ENCODE results near the gene BCL2L1.

Gene BCL2L1

DNA sequence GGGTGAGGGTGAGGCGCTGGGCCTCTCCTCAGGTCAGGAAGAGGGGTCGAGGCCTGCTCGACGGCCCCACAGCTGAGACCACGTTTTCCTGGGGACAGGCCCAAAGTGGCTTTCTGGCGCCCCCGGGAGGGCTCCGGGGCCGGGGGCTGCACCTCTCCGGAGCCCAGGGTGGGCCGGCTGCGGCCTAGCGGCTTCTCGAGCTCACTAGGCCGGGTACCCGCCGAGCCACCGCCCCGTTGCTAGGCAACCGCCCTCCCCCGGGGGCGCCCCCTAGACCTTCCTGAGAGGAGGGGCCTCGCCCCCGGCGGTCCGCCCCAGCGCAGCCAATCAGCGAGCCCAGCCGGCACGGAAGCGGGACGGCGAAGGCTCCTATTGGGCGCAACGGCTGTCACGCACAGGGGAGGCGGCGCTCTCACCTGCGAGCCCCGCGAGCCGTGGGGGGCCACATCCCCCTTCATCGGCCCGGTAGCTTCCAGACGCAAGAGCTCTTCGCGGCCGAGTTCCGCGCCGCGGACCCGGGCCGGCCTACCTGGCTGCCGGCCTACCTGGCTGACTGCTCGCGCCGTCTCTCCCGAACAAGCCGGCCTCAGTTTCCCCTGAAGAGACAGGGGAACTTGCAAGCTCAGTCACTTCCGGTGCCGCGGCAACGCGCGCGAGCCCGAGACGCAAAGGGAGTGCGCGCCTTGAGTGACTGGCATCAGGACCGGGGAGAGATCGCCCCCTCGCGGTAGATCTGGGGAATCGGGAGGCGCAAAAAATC lies 831 bp upstream of the BCL2L1 start:
- ATAC-seq = peak; percentile 89 to 91

DNA sequence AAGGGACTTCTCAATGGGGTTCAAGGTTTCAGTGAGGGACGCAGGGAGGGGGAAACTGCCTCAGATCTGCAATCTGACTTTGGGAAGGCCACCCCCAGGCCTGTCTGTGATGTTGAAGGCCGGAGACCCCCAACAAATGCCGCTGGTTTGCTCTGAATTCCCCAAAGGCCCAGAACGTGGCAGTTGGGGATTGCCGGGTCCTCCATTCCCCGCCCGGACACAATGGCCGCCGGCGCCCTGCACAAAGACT lies 326 bp upstream of the BCL2L1 start:
- no peak for ATAC-seq

DNA sequence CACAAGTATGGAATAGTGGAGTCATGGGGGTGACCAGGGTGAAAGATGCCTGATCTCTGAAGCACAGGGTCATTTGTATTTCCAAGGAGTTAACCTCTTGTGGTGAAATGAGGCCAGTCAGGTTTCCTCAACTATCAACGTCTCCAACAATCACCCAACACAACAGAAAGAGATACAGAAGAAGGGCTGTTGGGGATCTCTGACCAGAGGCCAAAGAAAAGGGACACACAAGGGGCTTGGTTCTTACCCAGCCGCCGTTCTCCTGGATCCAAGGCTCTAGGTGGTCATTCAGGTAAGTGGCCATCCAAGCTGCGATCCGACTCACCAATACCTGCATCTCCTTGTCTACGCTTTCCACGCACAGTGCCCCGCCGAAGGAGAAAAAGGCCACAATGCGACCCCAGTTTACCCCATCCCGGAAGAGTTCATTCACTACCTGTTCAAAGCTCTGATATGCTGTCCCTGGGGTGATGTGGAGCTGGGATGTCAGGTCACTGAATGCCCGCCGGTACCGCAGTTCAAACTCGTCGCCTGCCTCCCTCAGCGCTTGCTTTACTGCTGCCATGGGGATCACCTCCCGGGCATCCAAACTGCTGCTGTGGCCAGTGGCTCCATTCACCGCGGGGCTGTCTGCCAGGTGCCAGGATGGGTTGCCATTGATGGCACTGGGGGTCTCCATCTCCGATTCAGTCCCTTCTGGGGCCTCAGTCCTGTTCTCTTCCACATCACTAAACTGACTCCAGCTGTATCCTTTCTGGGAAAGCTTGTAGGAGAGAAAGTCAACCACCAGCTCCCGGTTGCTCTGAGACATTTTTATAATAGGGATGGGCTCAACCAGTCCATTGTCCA lies 1.0 kb downstream of the BCL2L1 start:
- no peak for ATAC-seq

DNA sequence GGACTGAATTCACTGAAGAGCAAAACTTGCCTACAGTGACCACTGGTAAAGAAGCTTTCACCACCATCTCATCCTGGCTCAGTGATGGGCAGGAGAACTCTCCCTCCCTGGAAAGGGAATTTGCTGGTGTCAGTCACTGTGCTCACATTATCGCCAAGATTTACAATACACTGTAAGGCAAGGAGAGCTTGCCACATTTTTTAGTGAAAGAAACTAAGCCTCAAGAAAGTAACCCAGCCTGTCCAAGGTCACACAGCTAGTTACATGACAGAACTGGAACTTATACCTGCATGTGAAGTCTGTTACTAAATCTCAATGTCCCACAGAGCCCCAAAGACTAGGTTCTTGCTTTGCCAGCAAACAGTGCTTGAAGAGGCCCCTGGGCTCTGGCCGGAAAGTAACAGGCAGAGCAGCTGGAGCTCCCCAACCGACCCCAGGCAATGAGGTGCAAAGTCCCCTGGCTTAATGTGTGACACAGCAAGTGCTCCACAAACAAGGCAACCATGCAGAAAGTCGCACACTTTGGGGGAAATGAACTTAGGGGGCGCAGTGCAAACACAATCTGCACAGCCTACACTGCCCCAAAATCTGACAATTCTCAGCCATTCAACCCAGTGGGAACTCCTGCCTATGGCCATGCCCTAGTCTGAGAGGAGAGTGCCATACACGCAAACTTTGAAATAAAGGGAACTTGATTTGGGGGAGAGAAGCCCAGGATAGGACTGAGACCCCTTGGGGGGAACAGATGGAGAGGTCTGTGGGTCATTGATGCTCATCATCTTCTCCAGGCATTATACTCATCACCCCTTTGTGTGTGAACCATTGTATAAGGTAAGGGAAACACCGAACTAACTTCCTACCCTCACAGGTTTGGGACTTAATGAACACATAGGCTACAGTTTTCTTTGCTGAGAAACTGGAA lies 1.9 kb downstream of the BCL2L1 start:
- no peak for ATAC-seq

DNA sequence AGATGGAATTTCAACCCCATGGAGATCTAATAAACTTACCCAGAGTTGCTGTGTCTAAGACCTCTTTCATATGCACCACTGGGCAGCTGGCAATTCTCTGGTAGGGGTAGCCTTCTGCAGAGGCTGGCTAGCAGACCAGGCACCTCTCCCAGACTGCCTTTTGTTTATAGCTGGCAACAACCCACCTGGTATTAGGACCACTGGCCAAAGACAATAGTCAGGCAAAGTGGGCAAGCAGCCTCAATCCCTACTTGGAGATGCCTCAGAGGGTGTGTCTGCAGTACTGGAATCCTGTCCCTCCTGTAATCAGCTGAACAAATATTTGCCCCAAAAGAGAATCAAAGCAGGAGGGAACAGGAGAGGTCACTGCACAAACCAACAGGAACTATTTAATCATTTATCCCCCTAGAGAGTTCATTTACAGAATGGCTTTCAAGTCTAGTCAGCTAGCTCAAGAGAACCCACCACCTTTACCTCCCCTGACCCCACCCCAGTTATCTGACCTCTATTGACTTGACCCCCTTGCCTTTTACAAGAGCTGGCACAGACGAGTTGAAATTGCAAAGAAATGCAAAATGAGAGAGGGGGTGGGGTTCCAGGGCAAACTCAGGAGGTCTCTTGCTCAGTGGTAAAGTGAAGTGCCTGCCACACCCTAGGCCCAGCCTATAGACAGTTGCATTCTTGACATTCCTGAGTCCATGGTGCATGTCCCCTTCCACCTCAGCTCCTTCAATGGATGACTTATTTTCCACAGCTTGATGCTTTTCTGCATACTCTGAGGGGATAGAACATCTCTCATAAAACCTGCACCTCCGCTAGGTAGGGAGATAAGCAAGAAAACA lies 2.8 kb downstream of the BCL2L1 start:
- ATAC-seq = no peak

DNA sequence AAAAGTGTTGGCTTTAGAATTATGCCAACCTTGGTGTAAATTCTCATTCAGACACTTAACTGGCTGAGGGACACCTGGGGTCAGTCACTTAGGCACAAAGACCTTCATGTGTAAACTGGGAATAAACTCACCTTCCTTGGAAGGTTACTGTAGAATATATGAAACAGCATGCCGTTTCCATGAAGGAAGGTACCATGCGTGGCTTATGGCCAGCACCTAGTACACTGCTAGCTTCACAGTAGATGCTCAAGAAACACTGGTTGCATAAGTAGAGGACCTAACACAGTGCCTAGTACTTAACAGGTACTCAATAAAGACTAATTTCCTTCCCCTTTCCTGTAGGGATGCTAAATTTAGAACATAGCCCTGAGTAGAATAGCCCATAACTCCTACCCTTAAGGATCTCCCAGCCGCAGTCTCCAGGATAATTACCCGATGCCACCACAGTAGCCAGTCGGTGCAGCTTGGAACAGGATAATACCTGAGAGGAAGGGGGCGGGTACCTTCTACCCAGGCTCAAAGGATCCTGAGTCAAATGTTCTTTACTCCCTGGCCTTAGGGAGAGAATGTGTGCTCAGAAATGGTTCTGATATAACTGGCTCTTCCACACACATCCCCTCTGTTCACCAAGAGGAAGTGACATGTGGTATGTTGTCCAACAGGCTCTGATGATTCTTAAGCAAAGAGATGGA lies 3.6 kb downstream of the BCL2L1 start:
- ATAC-seq = no peak

DNA sequence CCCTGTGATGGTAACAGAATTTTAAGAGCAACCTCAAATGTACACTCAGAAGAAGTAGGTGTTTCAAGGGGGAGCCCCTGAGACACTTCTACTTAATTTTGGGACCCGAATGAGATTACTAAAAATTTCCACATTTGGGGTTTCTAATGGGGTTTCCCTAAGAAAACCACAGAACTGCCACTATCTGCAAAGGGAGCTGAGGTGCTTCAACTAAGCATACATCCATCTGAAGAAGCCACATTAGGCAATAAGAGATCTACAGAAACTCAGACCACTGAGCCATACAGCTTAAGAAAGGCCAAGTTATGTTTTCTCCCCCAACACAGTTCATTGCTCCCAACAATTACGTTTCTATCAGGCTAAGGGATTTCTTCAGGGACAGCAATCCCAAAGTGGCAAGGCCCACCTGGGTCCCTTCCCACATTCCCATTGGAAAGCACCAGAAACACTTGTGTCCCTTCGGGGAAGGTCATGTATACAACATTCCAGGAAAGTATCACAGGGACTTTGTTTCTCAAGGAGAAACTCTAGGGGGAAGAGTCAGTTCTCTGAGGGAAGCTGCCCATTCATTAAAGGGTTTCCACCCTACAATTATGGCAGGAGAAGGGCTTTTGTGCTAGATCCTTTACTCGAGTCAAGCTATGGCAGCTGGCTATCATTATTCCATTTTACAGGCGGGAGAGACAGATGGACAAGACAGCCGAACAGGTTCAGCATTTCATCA lies 5.0 kb downstream of the BCL2L1 start:
- peak; percentile 63 to 65 for ATAC-seq

DNA sequence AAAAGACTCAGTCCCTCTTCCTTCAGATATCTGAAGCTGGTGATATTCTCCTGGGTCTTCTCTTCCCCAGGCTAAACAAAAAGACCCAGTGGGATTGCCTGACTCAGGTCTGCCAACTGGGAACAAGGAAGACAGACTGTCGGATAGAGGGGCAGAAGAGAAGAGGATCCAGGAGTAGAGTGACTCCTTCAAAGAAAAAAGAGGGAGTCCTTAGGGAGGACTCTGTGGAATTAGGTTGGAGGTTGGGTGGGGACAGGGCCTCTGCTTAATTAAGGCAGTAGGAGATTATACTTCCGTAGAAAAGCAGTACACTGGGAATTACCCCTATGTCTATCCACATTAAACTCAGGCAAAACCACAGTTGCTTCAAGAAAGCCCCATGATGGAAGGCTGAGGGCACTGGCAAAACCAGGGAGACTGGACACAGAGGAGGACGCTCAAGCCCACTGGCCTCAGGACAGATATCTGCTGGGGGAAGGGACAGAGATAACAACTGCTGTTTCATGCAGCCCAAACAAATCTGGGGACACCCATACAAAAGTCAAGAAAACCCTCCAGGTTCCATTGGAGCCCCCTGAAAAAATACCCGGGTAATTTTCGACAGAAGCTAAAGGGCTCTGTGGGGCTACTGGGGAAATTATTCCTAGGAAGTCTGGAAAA lies 5.7 kb downstream of the BCL2L1 start:
- peak; percentile 12 to 28 for ATAC-seq

DNA sequence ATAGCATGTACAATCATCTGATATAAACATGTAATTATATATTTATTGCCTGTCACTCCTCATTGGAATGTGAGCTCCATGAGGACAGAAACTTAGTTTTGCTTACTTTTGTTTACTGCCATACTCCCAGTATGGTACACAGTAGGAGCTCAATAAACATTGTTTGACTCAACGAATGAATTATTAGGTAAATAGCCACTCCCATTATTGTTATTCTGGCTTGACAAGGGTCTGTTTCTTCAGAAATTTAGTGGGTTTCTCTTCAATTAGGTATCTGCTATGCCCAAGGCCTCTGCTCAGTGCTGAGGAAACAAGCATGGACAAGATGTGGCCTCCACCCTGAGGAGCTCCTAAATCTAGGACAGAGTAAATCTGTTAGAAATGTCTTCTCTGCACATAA lies 6.3 kb downstream of the BCL2L1 start:
- ATAC-seq = no peak

DNA sequence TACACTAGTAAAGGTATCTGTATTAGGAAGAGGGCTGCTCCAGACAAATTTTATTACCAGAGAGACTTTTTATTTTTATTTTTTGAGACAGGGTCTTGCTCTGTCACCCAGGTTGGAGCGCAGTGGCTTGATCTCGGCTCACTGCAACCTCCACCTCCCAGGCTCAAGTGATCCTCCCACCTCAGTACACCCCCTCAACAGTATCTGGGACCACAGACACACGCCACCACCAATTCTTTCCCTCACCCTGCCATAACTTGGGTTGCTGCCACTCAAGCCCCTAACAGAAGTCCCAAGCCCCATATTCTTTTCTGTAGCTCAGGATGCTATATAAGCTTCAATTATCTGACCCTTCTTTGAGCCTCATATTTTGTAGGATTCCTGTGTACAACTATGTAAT lies 6.9 kb downstream of the BCL2L1 start:
- ATAC-seq = no peak

DNA sequence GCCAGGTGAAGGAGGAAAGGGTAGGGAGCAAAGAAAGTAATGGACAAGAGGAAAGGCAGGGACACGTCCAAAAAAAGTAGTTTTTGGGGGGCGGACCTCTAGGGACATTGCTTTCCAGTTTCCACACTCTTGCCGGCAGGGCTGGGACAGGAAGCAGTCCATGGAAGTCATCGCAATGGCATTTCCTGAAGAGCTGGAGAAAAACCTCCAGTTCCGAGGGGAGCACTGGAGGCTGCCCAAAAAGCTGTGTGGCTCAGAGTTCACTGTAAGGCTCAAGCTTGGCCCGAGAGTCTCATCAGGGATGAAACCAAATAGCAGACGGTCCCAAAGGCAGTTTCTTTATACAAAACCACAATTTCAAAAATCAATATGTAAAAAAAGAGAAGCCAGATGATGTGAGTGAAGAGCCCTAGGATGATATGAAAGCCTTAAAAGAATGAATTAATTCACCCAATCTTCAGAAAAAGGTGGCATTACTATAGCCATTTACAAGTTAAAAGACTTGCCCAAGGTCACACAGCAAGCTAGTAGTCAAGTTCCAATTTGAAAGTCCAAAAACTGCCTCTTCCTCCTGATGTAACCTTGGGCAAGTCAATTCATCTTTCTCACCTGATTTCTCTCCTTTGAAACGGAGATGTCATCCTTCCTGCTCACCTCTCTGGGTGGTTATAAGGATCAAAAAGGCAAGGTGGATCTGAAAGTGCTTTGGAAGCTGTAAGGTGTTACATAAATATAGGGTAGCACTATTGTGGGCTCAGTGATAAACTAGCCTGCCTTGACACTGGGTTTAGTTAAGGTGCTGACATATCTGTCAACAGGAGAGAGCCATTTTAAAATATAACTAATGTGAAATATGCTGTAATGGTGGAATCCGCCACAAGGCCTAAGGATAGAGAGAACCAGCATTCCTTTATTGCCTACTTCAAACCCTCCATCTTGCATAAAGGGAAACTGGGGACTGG lies 9.1 kb downstream of the BCL2L1 start:
- ATAC-seq = no peak

DNA sequence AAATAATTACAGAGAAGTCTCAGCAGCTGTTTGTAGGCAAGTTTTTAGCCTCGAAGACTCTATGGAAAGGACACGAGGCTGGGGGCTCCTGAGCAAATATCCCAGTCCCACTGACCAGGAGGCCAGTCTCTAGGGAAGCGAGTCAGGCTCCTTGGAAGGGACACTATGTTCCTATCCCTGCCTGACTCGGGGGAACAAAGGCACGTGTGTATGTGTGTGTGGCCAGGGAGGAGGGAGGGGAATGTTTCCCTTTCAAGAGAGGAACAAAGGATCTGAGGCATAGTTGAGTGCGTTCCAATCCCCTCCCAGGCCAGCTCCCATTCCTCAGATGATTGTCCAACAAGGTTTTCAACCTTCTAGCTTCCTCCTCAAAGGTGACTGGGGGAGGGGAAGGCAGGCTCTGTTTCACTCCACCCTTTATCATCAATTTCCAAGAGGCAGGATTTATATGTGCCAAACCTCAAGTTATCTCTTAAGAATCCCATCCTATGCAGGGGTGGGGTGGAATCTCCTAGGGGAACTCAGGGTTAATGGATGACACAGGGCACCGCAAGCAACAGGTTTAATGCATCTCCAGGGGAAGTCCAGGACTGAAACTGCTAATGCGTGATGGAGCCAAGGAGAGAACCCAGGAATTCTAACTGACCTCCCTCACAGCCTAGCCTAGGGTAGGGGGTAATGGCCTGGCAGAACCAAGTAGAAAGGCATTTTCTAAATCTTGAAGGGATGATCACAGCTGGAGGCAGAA lies 9.9 kb downstream of the BCL2L1 start:
- no peak for ATAC-seq

DNA sequence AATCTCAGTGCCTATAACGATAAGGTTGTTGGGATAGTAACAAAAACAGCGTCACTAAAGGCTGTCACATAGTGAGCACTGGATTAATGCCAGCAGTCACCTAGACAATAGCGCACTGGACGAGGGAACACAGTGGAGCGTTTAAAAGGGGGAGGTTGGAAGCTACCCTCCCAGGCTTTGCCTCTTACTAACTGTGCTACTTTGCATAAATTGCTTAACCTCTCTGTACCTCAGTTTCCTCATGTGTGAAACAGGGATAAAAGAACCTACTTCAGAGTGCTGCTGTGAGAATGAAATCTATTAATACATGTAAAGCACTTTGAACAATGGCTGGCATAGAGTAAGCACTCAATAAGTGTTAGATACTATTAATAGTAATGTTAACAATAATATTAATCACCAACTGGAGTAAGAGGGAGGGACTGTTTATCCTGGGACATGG lies 10.5 kb downstream of the BCL2L1 start:
- no peak for ATAC-seq

DNA sequence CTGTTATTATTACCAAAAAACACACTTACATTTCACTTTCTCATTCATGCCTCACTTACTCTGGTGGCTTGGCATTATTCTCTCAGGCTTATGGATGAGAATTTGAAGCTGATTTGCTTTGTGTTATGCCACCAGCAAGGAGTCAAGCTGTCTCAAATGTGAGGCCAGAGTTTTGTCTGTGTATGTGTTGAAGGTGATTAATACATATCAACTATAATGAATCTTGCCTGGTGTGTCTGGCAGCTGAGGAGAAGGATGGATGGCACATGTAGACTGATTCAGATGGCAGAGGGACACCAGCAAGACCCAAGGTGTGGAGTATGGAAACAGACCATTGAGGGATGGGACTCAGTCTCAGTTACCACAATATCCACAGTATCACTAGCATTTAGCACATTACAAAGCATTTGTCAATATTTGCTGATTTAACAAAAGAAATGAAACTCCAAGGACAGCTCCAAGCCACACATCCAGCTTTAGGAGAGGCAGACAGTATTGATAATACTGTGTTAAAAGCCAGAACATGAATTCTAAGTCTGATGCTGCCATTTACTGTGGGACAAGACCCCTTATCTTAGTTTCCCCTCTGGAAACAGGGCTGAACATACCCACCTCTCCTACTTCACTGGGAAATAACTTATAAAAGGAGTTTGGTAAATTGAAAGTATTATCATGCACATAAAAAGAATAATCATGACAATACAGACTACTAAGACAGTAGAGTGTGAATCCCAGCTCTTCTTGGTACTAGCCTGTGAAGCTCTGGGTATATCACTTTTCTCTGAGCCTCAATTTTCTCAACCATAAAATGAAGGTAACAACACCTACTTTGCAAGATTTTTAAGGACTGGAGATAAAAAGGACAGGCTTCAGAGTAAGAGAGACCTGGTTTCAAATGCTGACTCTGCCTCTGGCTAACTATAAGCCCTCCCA lies 11.2 kb downstream of the BCL2L1 start:
- ATAC-seq = peak in 1 of 2 donors; percentile 8

DNA sequence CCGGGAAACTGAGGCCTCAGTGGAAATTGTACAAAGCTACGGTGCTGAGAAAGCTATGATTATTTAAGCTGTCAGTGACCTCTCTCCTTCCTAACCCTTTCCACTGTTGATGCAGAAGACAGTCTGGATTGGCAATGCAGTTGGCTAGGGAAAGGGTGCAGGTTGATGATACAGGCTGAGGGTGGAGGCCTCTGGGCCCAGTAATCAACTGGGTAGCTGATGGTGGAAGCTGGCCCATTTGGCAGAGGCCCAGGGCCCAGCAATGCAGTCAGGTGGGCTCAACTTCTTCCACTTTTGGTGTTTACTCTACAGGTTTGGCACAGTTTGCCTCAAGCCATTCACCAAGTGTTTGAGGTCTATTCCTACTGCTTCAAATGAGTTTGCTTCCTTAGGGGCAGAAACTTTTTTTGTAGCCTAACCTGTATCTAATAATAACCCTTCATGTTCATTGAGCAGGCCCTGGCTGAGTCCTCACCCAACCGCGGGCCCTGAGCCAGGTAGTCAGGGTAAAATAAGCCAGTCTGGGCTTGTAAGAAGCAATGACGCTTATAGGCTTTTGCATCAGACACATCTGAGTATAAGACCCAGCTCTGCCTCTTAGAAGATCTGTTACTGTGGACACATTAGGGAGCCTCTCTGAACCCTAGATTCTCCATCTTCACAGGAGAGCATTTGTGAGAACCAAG lies 12.1 kb downstream of the BCL2L1 start:
- ATAC-seq = peak in 1 of 2 donors; percentile 46

DNA sequence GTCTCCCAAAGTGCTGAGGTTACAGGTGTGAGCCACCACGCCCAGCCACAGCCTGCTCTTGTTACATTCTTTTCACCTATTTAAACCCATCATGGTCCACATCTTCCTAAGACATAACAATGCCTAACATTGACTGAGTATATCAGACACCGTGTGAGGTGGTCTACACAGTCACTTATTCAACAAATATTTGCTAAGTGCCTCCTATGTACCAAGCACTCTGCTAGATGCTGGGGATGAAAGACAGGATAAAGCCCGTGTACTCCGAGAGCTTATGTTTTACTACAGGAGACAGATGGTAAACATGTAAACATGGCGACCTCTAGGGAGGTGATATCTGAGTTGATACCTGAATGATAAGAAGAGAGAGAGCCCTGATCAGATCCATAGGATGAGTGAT lies 12.7 kb downstream of the BCL2L1 start:
- no peak for ATAC-seq
